ENCODE data around the gene CLASP1.
A peak's percentile ranks its signal among the peaks of the same experiment; 100 is the strongest.

The CLASP1 gene

GRCh38 chr2:121539750-121540469 is 109.4 kb downstream of the CLASP1 start:
- DNase-seq (ENCODE audit: low spot score): peak; percentile 13

GRCh38 chr2:121536850-121537557 is 112.3 kb downstream of the CLASP1 start:
- DNase-seq (ENCODE audit: low spot score): no peak

GRCh38 chr2:121536347-121536746 is 112.9 kb downstream of the CLASP1 start:
- DNase-seq (ENCODE audit: low spot score): no peak

- no peak for DNase-seq (ENCODE audit: low spot score)
Observed at GRCh38 chr2:121534007-121534406, 115.3 kb downstream of the CLASP1 start.

- DNase-seq (ENCODE audit: low spot score): no peak
Observed at GRCh38 chr2:121532894-121533293, 116.4 kb downstream of the CLASP1 start.

GRCh38 chr2:121532347-121532766 is 116.9 kb downstream of the CLASP1 start:
- DNase-seq (ENCODE audit: low spot score): peak; percentile 14

GRCh38 chr2:121530212-121530705 is 119.0 kb downstream of the CLASP1 start:
- peak; percentile 79 for DNase-seq (ENCODE audit: low spot score)

- peak; percentile 36 for DNase-seq (ENCODE audit: low spot score)
Observed at GRCh38 chr2:121529439-121530211, 119.6 kb downstream of the CLASP1 start.

- no peak for DNase-seq (ENCODE audit: low spot score)
Observed at GRCh38 chr2:121527009-121527682, 122.1 kb downstream of the CLASP1 start.

- no peak for DNase-seq (ENCODE audit: low spot score)
Observed at GRCh38 chr2:121524685-121525425, 124.4 kb downstream of the CLASP1 start.

- DNase-seq (ENCODE audit: low spot score): no peak
Observed at GRCh38 chr2:121521359-121521758, 127.9 kb downstream of the CLASP1 start.

- DNase-seq (ENCODE audit: low spot score): no peak
Observed at GRCh38 chr2:121520641-121520994, 128.6 kb downstream of the CLASP1 start.

GRCh38 chr2:121519732-121520640 is 129.3 kb downstream of the CLASP1 start:
- no peak for DNase-seq (ENCODE audit: low spot score)

- DNase-seq (ENCODE audit: low spot score): no peak
Observed at GRCh38 chr2:121519153-121519552, 130.1 kb downstream of the CLASP1 start.

GRCh38 chr2:121513597-121514333 is 135.5 kb downstream of the CLASP1 start:
- no peak for DNase-seq (ENCODE audit: low spot score)

- DNase-seq (ENCODE audit: low spot score): no peak
Observed at GRCh38 chr2:121510857-121511256, 138.4 kb downstream of the CLASP1 start.

GRCh38 chr2:121506621-121507020 is 142.6 kb downstream of the CLASP1 start:
- no peak for DNase-seq (ENCODE audit: low spot score)

GRCh38 chr2:121505986-121506586 is 143.2 kb downstream of the CLASP1 start:
- no peak for DNase-seq (ENCODE audit: low spot score)

- peak; percentile 79 for DNase-seq (ENCODE audit: low spot score)
Observed at GRCh38 chr2:121505005-121505404, 144.3 kb downstream of the CLASP1 start.
